ENCODE results near the gene PALLD.

The PALLD gene

GRCh38 chr4:168658751-168659150 is 161.9 kb downstream of the PALLD start:
- H3K4me3 ChIP-seq (ENCODE audit: low read depth, low read length), result no peak overlapping the region
- TF ChIP-seq MYC (IDR thresholded peaks at IDR 0.05; ENCODE audit: low read depth, low read length) (no peak), POLR2A (IDR thresholded peaks at IDR 0.05; ENCODE audit: extremely low read depth, insufficient read length) (no peak)
- TF ChIP-seq, protein P1, sequence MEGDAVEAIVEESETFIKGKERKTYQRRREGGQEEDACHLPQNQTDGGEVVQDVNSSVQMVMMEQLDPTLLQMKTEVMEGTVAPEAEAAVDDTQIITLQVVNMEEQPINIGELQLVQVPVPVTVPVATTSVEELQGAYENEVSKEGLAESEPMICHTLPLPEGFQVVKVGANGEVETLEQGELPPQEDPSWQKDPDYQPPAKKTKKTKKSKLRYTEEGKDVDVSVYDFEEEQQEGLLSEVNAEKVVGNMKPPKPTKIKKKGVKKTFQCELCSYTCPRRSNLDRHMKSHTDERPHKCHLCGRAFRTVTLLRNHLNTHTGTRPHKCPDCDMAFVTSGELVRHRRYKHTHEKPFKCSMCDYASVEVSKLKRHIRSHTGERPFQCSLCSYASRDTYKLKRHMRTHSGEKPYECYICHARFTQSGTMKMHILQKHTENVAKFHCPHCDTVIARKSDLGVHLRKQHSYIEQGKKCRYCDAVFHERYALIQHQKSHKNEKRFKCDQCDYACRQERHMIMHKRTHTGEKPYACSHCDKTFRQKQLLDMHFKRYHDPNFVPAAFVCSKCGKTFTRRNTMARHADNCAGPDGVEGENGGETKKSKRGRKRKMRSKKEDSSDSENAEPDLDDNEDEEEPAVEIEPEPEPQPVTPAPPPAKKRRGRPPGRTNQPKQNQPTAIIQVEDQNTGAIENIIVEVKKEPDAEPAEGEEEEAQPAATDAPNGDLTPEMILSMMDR (IDR thresholded peaks at IDR 0.05; ENCODE audit: low read depth, low read length), result no peak
- TF ChIP-seq, protein P2, sequence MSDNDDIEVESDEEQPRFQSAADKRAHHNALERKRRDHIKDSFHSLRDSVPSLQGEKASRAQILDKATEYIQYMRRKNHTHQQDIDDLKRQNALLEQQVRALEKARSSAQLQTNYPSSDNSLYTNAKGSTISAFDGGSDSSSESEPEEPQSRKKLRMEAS (IDR thresholded peaks at IDR 0.05; ENCODE audit: low read depth, low read length), result no peak
- no peak for DNase-seq (ENCODE audit: low read depth)

DNA sequence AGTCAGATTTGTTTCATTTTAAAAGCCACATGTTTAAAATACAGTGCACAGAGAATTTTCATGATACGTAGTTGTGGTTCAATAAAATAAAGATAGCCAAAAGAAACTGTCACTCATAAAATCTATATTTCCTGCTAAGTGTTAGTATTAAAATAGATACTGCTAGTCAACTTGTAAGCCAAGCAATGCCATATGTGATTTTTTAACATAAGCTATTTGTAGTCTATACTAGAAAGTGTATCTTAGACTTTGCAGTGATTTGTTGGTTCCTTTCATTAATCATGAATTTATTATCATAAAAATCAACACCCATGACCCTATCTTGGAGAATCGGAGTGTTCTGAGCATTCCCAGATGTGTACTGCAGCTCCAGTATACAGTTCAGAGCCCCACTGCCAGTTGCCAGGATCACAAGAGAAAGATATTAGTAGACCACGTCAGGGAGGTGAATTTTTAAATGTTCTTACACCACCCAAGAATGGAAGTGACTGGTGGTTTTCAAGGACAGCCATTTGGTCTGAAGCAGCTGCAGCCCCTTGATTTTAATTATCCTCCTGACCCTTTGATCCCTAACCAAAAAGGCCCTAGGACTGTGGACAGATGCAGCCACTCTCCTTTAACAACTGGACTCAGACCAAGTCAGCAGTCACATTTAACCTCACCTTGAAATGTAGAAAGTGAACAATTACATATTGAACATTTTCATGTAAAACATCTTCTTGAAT is 163.1 kb downstream of the PALLD start:
- no peak for DNase-seq (ENCODE audit: low read depth)
- H3K4me3 ChIP-seq (ENCODE audit: low read depth, low read length), result no peak overlapping the region
- TF ChIP-seq, protein P2 (IDR thresholded peaks at IDR 0.05; ENCODE audit: low read depth, low read length), result no peak
- TF ChIP-seq, protein P1 (IDR thresholded peaks at IDR 0.05; ENCODE audit: low read depth, low read length), result no peak
- no peak for TF ChIP-seq MYC (IDR thresholded peaks at IDR 0.05; ENCODE audit: low read depth, low read length)
- TF ChIP-seq POLR2A (IDR thresholded peaks at IDR 0.05; ENCODE audit: extremely low read depth, insufficient read length), result no peak

- H3K4me3 ChIP-seq (ENCODE audit: low read depth, low read length), result no peak overlapping the region
- TF ChIP-seq POLR2A (IDR thresholded peaks at IDR 0.05; ENCODE audit: extremely low read depth, insufficient read length) (no peak), MYC (IDR thresholded peaks at IDR 0.05; ENCODE audit: low read depth, low read length) (no peak)
- TF ChIP-seq, protein P2 (IDR thresholded peaks at IDR 0.05; ENCODE audit: low read depth, low read length), result no peak
- TF ChIP-seq, protein P1 (IDR thresholded peaks at IDR 0.05; ENCODE audit: low read depth, low read length), result no peak
- no peak for DNase-seq (ENCODE audit: low read depth)
These were observed 165.6 kb downstream of the PALLD start for GRCh38 chr4:168662297-168662984.

DNA sequence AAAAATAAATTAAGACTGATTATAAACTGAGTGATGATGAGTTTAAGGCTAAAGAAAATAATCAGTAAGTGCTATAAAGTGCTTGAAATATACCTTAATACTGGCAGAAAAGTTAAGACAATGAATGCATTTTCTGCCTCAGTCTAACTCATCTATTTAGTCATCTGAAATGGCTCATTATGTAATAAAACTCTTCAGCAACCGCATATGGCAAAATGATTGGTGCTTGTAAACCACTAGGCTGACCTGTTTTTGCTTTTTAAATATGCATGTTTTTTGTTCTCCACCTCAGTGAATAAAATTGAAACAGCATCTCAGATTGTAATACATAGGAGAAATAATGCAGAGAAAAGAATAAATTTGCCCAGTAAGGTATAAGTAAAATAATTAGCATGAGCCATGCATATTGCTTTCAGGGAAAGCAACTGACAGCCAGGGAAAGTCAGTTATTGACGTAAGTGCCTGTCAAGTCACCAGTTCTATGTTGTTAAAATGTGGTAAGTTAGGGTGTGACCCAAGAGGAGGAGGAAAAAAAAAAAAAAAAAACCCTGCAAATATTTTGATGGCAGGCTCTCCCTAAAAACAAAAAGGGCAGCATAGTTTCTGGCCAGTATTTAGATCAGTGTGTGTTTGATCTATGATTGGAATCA is 167.5 kb downstream of the PALLD start:
- DNase-seq (ENCODE audit: low read depth), result no peak
- TF ChIP-seq, protein P1 (IDR thresholded peaks at IDR 0.05; ENCODE audit: low read depth, low read length), result no peak
- TF ChIP-seq, protein P2 (IDR thresholded peaks at IDR 0.05; ENCODE audit: low read depth, low read length), result no peak
- TF ChIP-seq MYC (IDR thresholded peaks at IDR 0.05; ENCODE audit: low read depth, low read length), result no peak
- no peak for TF ChIP-seq POLR2A (IDR thresholded peaks at IDR 0.05; ENCODE audit: extremely low read depth, insufficient read length)
- no peak overlapping the region for H3K4me3 ChIP-seq (ENCODE audit: low read depth, low read length)

GRCh38 chr4:168666531-168666930 is 169.7 kb downstream of the PALLD start:
- TF ChIP-seq POLR2A (IDR thresholded peaks at IDR 0.05; ENCODE audit: extremely low read depth, insufficient read length) (no peak), MYC (IDR thresholded peaks at IDR 0.05; ENCODE audit: low read depth, low read length) (no peak)
- TF ChIP-seq, protein P2 (IDR thresholded peaks at IDR 0.05; ENCODE audit: low read depth, low read length), result no peak
- TF ChIP-seq, protein P1 (IDR thresholded peaks at IDR 0.05; ENCODE audit: low read depth, low read length), result no peak
- no peak for DNase-seq (ENCODE audit: low read depth)
- no peak overlapping the region for H3K4me3 ChIP-seq (ENCODE audit: low read depth, low read length)
